Upper lobe of left lung (tissue), 6 donors: Measurements from ENCODE around the gene PI4KB. TPM values are rescaled to one million over a fixed set of nuclear protein-coding genes. Genes with fewer than 3 reads are reported as not detected.

ENCODE experiments used
- ATAC-seq, 2 donors: fragments of 200-7000 bp; cut with Tn5 transposase; one replicate each; pipeline ENCODE4 v1.9.1; 2022; ENCODE audit warnings: mild to moderate bottlenecking in 2 of 2, moderate library complexity in 2 of 2; ENCODE audit not compliant: low FRiP score in 2 of 2
- DNase-seq, 2 donors: peaks; one replicate each; pipeline ENCODE4 v3.0.0-alpha.2; 2019 to 2020
- H3K27ac ChIP-seq, 4 donors: fragments of 200-600 bp; sonication (generic); one replicate each; pipeline ENCODE4 v1.5.1; 2016 to 2019
- H3K27me3 ChIP-seq, 4 donors: fragments of 200-600 bp; sonication (generic); one replicate each; pipeline ENCODE4 v1.5.1; 2017 to 2019
- H3K36me3 ChIP-seq, 4 donors: fragments of 200-600 bp; sonication (generic); one replicate each; pipeline ENCODE4 v1.5.1; 2016 to 2019
- H3K4me1 ChIP-seq, 4 donors: fragments of 200-600 bp; sonication (generic); one replicate each; pipeline ENCODE4 v1.5.1; 2018 to 2019
- H3K4me3 ChIP-seq, 4 donors: fragments of 200-600 bp; sonication (generic); one replicate each; pipeline ENCODE4 v1.5.1; 2017 to 2019; ENCODE audit warnings: mild to moderate bottlenecking in 2 of 4, moderate library complexity in 1 of 4
- H3K9me3 ChIP-seq, 4 donors: fragments of 200-600 bp; sonication (generic); one replicate each; pipeline ENCODE4 v1.5.1; 2018 to 2019
- CTCF ChIP-seq, 6 experiments: fragments of 450-650 bp in 4 of 6; fragments of 200-600 bp in 2 of 6; sonication (generic) in 2 of 6; IDR thresholded peaks; one replicate each; pipeline ENCODE4 v1.5.1; 2016 to 2019; ENCODE audit warnings: antibody characterized with exemption in 6 of 6
- EP300 ChIP-seq, 4 donors: sonication (generic); formaldehyde crosslinking; IDR thresholded peaks; one replicate each; pipeline ENCODE4 v1.5.1; 2017; ENCODE audit warnings: antibody characterized with exemption in 4 of 4, control low read depth in 2 of 4
- POLR2A ChIP-seq, 4 donors: fragments of 450-650 bp; IDR thresholded peaks; one replicate each; pipeline ENCODE4 v1.5.1; 2016 to 2017; ENCODE audit warnings: antibody characterized with exemption in 4 of 4, mild to moderate bottlenecking in 2 of 4
- POLR2AphosphoS5 ChIP-seq, 2 donors: sonication (generic); formaldehyde crosslinking; IDR thresholded peaks; one replicate each; pipeline ENCODE4 v1.5.1; 2017; ENCODE audit warnings: antibody characterized with exemption in 2 of 2
- WGBS, 2 donors: methylation state at CpG; one replicate each; pipeline ENCODE4 v1.1.5; 2017 to 2018; 5-methylcytosine and 5-hydroxymethylcytosine counted together
- total RNA-seq, 6 donors: library from RNA; depleted of rRNA in 4 of 6; stranded (reverse); fragments of >200 nt in 4 of 6; gene quantifications; one replicate each; pipeline versions ENCODE4 v1.1.0 to v1.2.1, GENCODE V29; 2016 to 2021
- donor health status: DM: no; HTN: no; CAD: no; lungs with moderate emphysema.
- donor health status: DM: no; HTN: yes; CAD: no; lungs with severe emphysema.

PI4KB gene
- total RNA-seq, result 100 to 1,000 TPM in 1 of 6 donors, 10 to 100 TPM in 5; 41.3 to 127 (median 64.0) TPM

GRCh38 chr1:151327223-151327902 lies at the start of gene PI4KB:
TSS of gene PI4KB (minus strand) at chr1:151327416. CDS start at chr1:151316481, 10,935 bp downstream.
- Histone ChIP-seq H3K9me3 (no peaks in the 10 kb centered on the region), H3K27ac (peak within 1 kb of the TSS; percentile 93 to 95 (median 94)), H3K36me3 (peaks cover 0 to 28% (median 12%) of the 10 kb centered on the region in 4 donors), H3K4me3 (peak within 1 kb of the TSS; percentile 62 to 78 (median 76)), H3K4me1 (peaks cover 23 to 48% (median 25%) of the 10 kb centered on the region in 4 donors), H3K27me3 (no peaks in the 10 kb centered on the region)
- WGBS, 2 donors, result 0% methylated on average over 29 to 30 of the region's 40 CpGs
- ATAC-seq, result peak; percentile 98
- DNase-seq, result peak; percentile 91 to 95
- TF ChIP-seq POLR2A (IDR thresholded peaks at IDR 0.05) (peak in 2 of 4 donors; percentile 53 to 56), CTCF (IDR thresholded peaks at IDR 0.05) (no peak), EP300 (IDR thresholded peaks at IDR 0.05) (no peak), POLR2AphosphoS5 (IDR thresholded peaks at IDR 0.05) (peak; percentile 39 to 72)

DNA sequence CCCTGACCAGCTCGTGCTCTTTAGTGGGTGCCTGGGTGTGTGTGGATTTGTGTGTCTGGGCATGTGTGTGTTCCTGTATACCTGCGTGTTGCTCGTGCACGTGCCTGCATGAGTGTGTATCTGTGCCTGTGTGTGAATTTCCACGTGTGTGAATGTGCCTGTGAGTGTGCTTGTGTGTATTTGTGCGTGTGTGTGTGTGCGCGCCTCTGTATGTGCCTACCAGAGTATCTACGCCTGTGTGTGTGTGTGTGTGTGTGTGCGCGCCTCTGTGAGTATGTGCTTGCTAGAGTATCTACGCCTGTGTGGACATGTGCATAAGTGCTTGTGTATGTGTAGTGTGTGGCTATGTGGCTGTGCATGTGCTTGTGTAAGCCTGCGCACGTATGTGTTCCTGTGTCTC lies 46.0 kb upstream of the PI4KB start:
- peak overlapping the region in 2 of 4 donors; percentile 84 to 89 for H3K27ac ChIP-seq
- no peak for DNase-seq
- TF ChIP-seq POLR2AphosphoS5 (IDR thresholded peaks at IDR 0.05), result no peak
- no peak for TF ChIP-seq POLR2A (IDR thresholded peaks at IDR 0.05)
- TF ChIP-seq EP300 (IDR thresholded peaks at IDR 0.05), result no peak
- TF ChIP-seq CTCF (IDR thresholded peaks at IDR 0.05), result no peak
- H3K4me3 ChIP-seq, result no peak overlapping the region
- WGBS, 2 donors, result 76 to 85% methylated on average over 10 to 14 of the region's 14 CpGs
- H3K9me3 ChIP-seq, result no peaks in the 10 kb centered on the region
- H3K36me3 ChIP-seq, result peaks cover 0 to 8% (median 4%) of the 10 kb centered on the region in 4 donors
- no peak for ATAC-seq
- H3K27me3 ChIP-seq, result no peaks in the 10 kb centered on the region
- H3K4me1 ChIP-seq, result peaks cover 30 to 50% (median 41%) of the 10 kb centered on the region in 4 donors

GRCh38 chr1:151372058-151372934 lies 45.1 kb upstream of the PI4KB start, which contains the start of gene SELENBP1:
TSS of gene SELENBP1 (minus strand) at chr1:151372705. CDS start at chr1:151372641, 64 bp downstream.
- Histone ChIP-seq H3K27me3 (no peaks in the 10 kb centered on the region), H3K4me3 (peak within 1 kb of the TSS; percentile 7 to 66 (median 56)), H3K4me1 (peaks cover 33 to 52% (median 42%) of the 10 kb centered on the region in 4 donors), H3K36me3 (peaks cover 0 to 17% (median 4%) of the 10 kb centered on the region in 4 donors), H3K27ac (peak within 1 kb of the TSS; percentile 78 to 89 (median 84)), H3K9me3 (no peaks in the 10 kb centered on the region)
- 31 to 46% methylated on average over 11 of the region's 11 CpGs for WGBS, 2 donors
- TF ChIP-seq POLR2AphosphoS5 (IDR thresholded peaks at IDR 0.05), result peak; percentile 82 to 98
- peak in 3 of 4 donors; percentile 81 to 96 (median 87) for TF ChIP-seq POLR2A (IDR thresholded peaks at IDR 0.05)
- peak in 1 of 4 donors; percentile 23 for TF ChIP-seq EP300 (IDR thresholded peaks at IDR 0.05)
- TF ChIP-seq CTCF (IDR thresholded peaks at IDR 0.05), result no peak
- DNase-seq (peak in 1 of 2 donors; percentile 91), ATAC-seq (peak; percentile 84 to 85)

DNA sequence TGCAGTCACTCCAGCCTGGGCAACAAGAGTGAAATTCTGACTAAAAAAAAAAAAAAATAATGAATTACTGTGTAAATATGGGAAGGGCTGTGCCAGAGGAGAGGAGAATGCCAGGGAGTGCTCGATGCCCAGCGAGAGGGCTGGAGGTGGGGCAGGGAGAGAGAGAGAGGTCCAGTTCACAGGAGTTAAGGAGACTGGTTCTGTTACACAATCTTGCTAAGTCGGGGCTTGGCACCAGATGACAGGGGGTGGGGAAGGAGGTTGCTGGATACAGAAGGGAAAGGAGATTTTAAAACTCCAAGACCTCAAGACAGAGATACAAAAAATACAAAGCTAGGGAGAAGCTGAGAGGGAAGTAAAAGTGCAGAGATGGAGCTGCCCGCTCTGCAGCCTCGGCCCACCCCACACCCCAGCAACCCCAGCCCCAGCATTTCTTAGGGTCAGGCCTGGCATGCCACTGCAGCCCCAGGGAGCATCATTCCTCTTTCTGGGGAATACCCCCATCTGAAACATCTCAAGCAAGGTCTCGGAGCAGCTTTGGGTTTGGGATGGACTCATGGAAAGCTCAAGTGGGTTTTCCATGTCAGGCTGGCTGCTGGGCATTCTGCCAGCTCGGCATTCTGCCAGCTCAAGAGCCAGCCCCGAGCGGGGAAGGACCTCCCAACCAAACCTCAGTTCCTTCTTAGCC lies 44.3 kb upstream of the PI4KB start:
- 21 to 29% methylated on average over 9 of the region's 9 CpGs for WGBS, 2 donors
- DNase-seq, result peak; percentile 71 to 90
- TF ChIP-seq POLR2A (IDR thresholded peaks at IDR 0.05), result peak in 1 of 4 donors; percentile 9
- TF ChIP-seq CTCF (IDR thresholded peaks at IDR 0.05), result no peak
- peak; percentile 79 to 90 for ATAC-seq
- H3K27me3 ChIP-seq, result no peaks in the 10 kb centered on the region
- peak overlapping the region in 3 of 4 donors; percentile 50 to 66 (median 63) for H3K4me3 ChIP-seq
- H3K4me1 ChIP-seq, result peaks cover 33 to 52% (median 42%) of the 10 kb centered on the region in 4 donors
- H3K27ac ChIP-seq, result peak overlapping the region; percentile 78 to 89 (median 84)
- H3K9me3 ChIP-seq, result no peaks in the 10 kb centered on the region
- H3K36me3 ChIP-seq, result peaks cover 4 to 22% (median 7%) of the 10 kb centered on the region in 4 donors
